Mesodermal cell (in vitro differentiated cells): ENCODE measurements around the gene PHYKPL.
"Not testable (repeated sequence)": the region's sequence is repeated elsewhere in the genome, so short reads cannot be mapped to it uniquely, and the experiment has no call there.

ENCODE experiments used
- H3K27ac ChIP-seq: 2 replicates; pipeline ENCODE4 v1.7.0; 2013; ENCODE audit warnings: mild to moderate bottlenecking, low read depth, low read length, moderate library complexity; ENCODE audit not compliant: severe bottlenecking
- H3K36me3 ChIP-seq: 2 replicates; pipeline ENCODE4 v1.7.1; 2013; ENCODE audit warnings: mild to moderate bottlenecking, low read length, moderate library complexity; ENCODE audit not compliant: control insufficient read depth, insufficient read depth
- H3K4me1 ChIP-seq: one replicate; pipeline ENCODE4 v1.7.1; 2013; ENCODE audit warnings: mild to moderate bottlenecking, low read length; ENCODE audit not compliant: insufficient read depth, control insufficient read depth, poor library complexity, severe bottlenecking
- H3K4me3 ChIP-seq: 2 replicates; pipeline ENCODE4 v1.7.0; 2013; ENCODE audit warnings: low read length, control low read depth, mild to moderate bottlenecking; ENCODE audit not compliant: insufficient read depth, poor library complexity, severe bottlenecking; ENCODE audit errors: extremely low read depth
- H3K9me3 ChIP-seq: 2 replicates; pipeline ENCODE4 v1.7.1; 2013; ENCODE audit warnings: mild to moderate bottlenecking, low read length, moderate library complexity; ENCODE audit not compliant: control insufficient read depth
- WGBS, 2 experiments: methylation state at CpG; one replicate each; pipeline ENCODE4 v1.1.5; 2013; ENCODE audit warnings: missing lambda C conversion rate in 2 of 2; ENCODE audit not compliant: insufficient coverage in 2 of 2; 5-methylcytosine and 5-hydroxymethylcytosine counted together

The PHYKPL gene

DNA sequence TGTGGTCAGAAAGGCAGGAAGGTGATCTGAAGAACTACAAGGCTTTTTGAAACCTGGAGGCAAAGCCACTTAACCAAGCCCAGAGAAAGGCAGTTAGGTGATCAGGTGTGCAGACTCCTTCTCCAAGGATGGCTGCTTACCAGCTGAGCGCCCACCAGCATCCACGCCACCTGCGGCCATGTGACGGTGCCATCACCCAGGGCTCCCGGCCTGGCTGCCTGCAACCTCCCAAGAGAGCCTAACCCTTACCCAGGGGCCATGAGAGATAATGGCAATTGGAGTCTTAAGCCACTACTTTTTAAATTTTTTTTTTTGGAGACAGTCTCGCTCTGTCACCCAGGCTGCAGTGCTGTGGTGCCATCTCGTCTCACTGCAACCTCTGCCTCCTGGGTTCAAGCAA lies 33.1 kb upstream of the PHYKPL start:
- no peak overlapping the region for H3K4me3 ChIP-seq
- WGBS, 2 experiments: 92 to 97% methylated on average over 7 of the region's 7 CpGs
- no peaks in the 10 kb centered on the region for H3K4me1 ChIP-seq
- H3K9me3 ChIP-seq: no peaks in the 10 kb centered on the region
- H3K27ac ChIP-seq: no peak overlapping the region
- no peaks in the 10 kb centered on the region for H3K36me3 ChIP-seq

DNA sequence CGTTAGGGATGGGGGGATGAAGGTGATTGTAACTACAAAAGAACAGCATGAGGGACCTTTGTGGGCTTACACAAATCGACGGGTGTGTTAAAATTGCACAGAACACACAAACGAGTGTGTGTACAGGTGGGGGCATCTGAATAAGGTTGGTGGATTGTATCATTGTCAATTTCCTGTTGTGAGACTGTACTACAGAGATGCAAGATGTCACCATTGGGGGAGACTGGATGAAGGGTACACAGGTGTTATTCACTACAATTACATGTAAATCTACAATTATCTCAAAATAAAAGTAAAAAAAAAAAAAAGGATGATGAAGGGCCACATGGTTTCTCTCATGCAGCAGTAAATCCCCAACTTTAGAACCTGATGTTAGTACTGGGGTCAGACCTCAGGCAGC lies 31.4 kb upstream of the PHYKPL start:
- Histone ChIP-seq H3K27ac (no peak overlapping the region), H3K9me3 (no peaks in the 10 kb centered on the region), H3K36me3 (no peaks in the 10 kb centered on the region), H3K4me3 (no peak overlapping the region), H3K4me1 (no peaks in the 10 kb centered on the region)
- WGBS, 2 experiments: 82 to 97% methylated on average over 3 to 4 of the region's 4 CpGs

GRCh38 chr5:178261666-178262600 lies 29.3 kb upstream of the PHYKPL start:
- 92 to 96% methylated on average over 16 to 18 of the region's 19 CpGs for WGBS, 2 experiments
- Histone ChIP-seq H3K9me3 (no peaks in the 10 kb centered on the region), H3K4me1 (no peaks in the 10 kb centered on the region), H3K27ac (no peak overlapping the region), H3K36me3 (no peaks in the 10 kb centered on the region), H3K4me3 (no peak overlapping the region)

DNA sequence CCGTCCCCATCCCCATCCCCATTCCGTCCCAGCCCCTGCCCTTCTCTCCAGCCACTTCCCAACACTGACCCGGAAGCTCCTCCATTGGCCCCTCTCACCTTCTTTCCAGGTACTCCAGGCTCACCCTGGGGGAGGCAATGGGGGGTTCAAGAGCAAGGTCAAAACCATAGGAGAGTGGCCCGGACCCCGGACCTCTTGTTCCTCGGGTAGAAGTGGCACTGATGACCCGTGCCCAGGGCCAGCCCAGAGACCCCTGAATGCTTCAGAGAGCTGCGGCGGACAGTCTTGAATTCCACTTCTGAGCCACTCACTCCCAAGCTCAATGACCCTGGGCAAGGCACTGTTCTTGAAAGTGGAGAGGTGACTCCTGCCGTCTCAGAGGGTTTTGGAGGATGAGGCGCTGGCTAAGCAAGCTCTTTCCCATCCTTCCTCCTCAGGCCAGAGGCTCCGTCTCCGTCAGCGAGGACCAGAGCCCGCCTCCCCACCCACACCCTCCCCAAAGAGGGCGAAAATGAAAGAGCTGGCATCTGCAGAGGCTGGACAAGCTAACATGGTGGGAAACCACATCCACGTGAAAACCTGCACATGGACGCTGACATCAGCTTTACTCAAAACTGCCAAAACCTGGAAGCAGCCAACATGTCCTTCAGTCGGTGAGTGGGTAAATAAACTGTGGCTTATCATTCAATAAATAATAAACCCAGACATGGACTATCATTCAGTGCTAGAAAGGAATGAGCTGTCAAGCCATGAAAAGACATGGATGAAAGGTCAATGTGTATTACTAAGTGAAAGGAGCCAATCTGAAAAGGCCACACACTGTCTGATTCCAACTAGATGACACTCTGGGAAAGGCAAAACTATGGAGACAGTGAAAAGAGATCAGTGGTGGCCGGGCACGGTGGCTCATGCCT lies 27.3 kb upstream of the PHYKPL start:
- Histone ChIP-seq H3K9me3 (no peaks in the 10 kb centered on the region), H3K4me3 (no peak overlapping the region), H3K27ac (no peak overlapping the region), H3K36me3 (no peaks in the 10 kb centered on the region), H3K4me1 (no peaks in the 10 kb centered on the region)
- 90% methylated on average over 13 to 14 of the region's 21 CpGs for WGBS, 2 experiments

DNA sequence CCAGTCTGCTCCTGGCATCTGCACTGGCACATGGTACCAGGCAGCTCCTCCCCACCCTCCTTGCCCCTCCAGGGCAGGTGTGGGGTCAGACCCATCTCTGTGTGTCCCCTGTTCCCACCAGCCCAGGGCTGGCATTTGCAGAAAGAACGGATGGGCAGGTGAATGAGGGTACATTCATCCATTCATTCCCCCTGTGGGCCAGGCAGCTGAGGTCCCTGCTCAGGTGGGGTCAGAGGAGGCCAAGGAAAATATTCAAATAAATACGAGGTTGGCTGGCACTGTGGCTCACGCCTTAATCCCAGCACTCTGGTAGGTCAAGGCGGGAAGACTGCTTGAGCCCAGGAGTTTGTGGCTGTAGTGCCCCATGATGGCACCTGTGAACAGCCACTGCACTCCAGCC lies 25.0 kb upstream of the PHYKPL start:
- Histone ChIP-seq H3K36me3 (no peaks in the 10 kb centered on the region), H3K4me1 (no peaks in the 10 kb centered on the region), H3K9me3 (no peaks in the 10 kb centered on the region), H3K27ac (no peak overlapping the region), H3K4me3 (no peak overlapping the region)
- 84 to 94% methylated on average over 3 of the region's 4 CpGs for WGBS, 2 experiments

DNA sequence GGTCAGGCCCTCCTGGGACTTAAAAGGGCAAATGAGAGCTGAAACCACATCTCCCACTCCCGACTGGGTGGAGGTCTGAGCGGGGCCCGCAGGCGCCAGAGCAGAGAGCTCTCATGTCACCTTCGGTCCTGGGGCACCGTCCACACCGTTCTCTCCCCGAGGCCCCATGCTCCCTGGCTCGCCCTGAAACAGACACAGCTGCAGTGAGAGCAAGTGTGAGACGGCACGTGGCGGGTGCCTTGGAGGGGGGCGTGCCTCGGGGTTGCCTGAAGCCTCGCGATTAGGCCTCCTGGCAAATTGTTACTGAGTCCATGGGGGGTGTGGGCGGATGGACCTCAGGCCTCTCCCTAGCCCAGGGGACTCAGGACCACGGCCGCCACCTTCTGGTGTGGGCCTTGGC lies 24.1 kb upstream of the PHYKPL start:
- H3K4me1 ChIP-seq: no peaks in the 10 kb centered on the region
- no peak overlapping the region for H3K27ac ChIP-seq
- WGBS, 2 experiments: 85 to 86% methylated on average over 18 to 19 of the region's 19 CpGs
- H3K9me3 ChIP-seq: no peaks in the 10 kb centered on the region
- H3K4me3 ChIP-seq: no peak overlapping the region
- no peaks in the 10 kb centered on the region for H3K36me3 ChIP-seq

DNA sequence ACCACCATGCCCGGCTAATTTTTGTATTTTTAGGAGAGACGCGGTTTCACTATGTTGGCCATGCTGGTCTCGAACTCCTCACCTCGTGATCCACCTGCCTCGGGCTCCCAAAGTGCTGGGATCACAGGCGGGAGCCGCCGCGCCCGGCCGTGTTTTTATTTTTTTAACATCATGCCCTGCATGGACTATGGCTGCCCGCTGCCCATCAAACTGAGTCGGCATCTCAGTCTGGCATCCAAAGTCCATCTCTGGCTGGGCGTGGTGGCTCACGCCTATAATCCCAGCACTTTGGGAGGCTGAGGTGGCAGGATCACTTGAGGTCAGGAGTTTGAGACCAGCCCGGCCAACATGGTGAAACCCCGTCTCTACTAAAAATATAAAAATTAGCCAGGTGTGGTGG lies 21.0 kb upstream of the PHYKPL start:
- H3K4me3 ChIP-seq, H3K27ac ChIP-seq, H3K4me1 ChIP-seq, H3K9me3 ChIP-seq, H3K36me3 ChIP-seq: not testable (repeated sequence)
- 90 to 95% methylated on average over 12 to 15 of the region's 18 CpGs for WGBS, 2 experiments

DNA sequence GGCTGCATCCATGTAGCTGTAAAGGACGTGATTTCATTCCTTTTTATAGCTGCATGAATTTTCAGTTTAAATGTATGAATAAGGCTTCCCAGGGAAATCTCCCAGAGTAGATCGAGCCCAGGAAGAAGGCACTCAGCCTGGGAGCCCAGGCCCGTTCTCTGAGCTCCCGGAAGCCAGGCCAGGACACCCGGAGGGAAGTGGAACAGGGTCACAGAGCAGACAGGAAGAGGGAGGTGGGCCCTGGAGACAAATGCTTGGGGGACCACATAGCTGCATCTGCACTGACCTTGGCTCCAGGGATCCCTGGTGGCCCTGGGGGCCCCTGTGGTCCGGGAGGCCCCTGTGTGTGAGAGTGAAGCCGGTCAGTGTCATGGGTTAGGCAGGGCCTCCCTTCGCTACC lies 19.7 kb upstream of the PHYKPL start:
- Histone ChIP-seq H3K4me3 (no peak overlapping the region), H3K36me3 (no peaks in the 10 kb centered on the region), H3K9me3 (no peaks in the 10 kb centered on the region), H3K4me1 (no peaks in the 10 kb centered on the region), H3K27ac (no peak overlapping the region)
- WGBS, 2 experiments: 79 to 81% methylated on average over 7 to 8 of the region's 8 CpGs

DNA sequence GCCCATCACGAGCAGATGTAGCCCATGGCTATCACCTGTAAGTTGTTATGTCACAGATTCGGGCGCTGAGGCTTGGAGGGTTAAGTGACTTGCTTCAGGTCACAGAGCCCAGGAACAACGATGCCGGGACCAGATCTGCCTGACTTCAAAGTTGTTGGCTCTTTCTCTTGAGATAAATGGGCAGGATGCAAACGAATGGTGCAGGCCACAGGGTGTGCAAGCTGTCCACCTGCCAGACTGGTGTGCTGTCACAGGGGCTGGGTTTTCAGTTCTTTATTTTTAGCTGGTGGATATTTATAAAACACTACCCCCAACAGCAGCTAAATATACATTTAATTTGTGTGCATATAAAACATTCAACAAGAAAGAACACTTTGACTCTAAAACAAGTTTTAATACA lies 17.7 kb upstream of the PHYKPL start:
- H3K4me3 ChIP-seq: no peak overlapping the region
- H3K4me1 ChIP-seq: no peaks in the 10 kb centered on the region
- WGBS, 2 experiments: 85 to 93% methylated on average over 5 of the region's 6 CpGs
- no peak overlapping the region for H3K27ac ChIP-seq
- no peaks in the 10 kb centered on the region for H3K9me3 ChIP-seq
- no peaks in the 10 kb centered on the region for H3K36me3 ChIP-seq

DNA sequence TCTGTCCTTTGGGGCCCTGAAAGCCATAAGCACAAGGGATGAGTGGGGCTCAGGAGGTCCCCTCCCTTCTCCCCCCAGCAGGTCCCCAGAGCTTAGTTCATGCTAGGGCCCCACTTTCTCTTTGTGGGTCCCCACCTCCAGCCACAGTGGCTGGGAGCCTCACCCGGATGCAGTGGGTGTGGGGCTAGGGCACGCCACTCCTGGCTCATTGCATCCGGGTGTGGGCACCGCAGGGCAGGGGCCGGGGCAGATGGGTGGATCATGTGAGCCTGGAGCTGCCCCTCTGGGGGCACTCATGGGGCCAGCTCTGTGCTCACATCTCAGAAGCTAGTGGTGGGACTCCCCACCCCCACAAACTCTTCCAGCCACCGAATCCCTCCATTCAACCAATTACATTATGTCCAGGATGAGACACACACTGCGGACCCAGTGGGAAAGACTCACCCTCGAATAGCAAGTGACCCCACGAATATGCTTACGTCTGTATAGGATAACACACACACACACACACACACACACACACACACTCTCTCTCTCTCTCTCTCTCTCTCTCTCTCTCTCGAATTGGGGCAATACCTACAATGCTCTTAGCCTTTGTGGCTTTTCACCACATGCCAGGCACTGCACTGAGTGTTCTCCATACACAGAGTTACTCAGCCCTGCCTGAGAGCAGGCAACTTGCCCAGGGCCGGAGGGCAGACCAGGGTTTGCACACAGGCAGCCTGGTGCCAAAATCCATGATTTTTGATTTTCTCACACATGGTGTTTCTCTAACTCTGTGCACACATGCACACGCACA lies 16.8 kb upstream of the PHYKPL start:
- no peak overlapping the region for H3K4me3 ChIP-seq
- no peaks in the 10 kb centered on the region for H3K9me3 ChIP-seq
- WGBS, 2 experiments: 89% methylated on average over 10 to 11 of the region's 13 CpGs
- no peaks in the 10 kb centered on the region for H3K36me3 ChIP-seq
- no peaks in the 10 kb centered on the region for H3K4me1 ChIP-seq
- H3K27ac ChIP-seq: no peak overlapping the region
